Stimulated activated naive CD8-positive, alpha-beta T cell treated with anti-CD3 and anti-CD28 coated beads, Interleukin-15, amount 100 ng/mL, for 72 hours (primary cell): ENCODE results near the gene SOX6.

Experiments used
- ATAC-seq: fragments of 150-1000 bp; cut with Tn5 transposase; 2 replicates; pipeline ENCODE4 v1.10.0; 2021; ENCODE audit warnings: mild to moderate bottlenecking, moderate library complexity
- DNase-seq, 2 donors: peaks; one replicate each; pipeline ENCODE4 v3.0.0; 2021 to 2022
- H3K27ac Mint-ChIP-seq, 2 donors: one replicate each; pipeline ENCODE4 v1.8.0; 2022; ENCODE audit warnings: mild to moderate bottlenecking in 2 of 2, mixed read lengths in 2 of 2, moderate library complexity in 2 of 2
- H3K27me3 Mint-ChIP-seq: one replicate; pipeline ENCODE4 v1.8.0; 2022; ENCODE audit warnings: mixed read lengths
- H3K4me1 Mint-ChIP-seq: one replicate; pipeline ENCODE4 v1.8.0; 2022; ENCODE audit warnings: mild to moderate bottlenecking, mixed read lengths
- H3K4me3 Mint-ChIP-seq, 2 donors: one replicate each; pipeline ENCODE4 v1.8.0; 2022; ENCODE audit warnings: mild to moderate bottlenecking in 2 of 2, mixed read lengths in 2 of 2, moderate library complexity in 1 of 2
- H3K9me3 Mint-ChIP-seq, 2 donors: one replicate each; pipeline ENCODE4 v1.8.0; 2022; ENCODE audit warnings: mixed read lengths in 2 of 2

SOX6 gene

DNA sequence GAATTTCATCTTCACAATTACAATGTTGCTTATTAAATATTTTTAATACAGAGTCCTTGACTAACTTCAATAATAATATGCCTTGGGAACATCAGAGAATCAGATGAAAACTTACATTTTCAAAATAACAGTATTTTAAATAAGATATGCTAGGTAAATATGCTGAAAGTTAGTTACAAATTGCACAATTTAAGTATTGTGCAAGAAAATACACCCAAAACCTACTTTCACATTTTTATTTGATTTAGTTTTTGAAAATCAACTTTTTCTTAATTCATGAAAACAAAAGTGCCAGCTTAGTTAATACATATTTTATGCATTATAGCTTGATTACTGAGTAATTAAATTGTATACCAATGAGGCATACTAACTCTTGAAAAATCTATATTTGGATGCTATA is 76.8 kb downstream of the SOX6 start:
- Mint-ChIP-seq H3K27me3 (no peaks in the 10 kb centered on the region), H3K4me1 (no peaks in the 10 kb centered on the region), H3K9me3 (no peaks in the 10 kb centered on the region), H3K4me3 (no peak overlapping the region), H3K27ac (no peak overlapping the region)
- DNase-seq (no peak), ATAC-seq (no peak)

- H3K27me3 Mint-ChIP-seq, result no peaks in the 10 kb centered on the region
- no peaks in the 10 kb centered on the region for H3K9me3 Mint-ChIP-seq
- H3K4me1 Mint-ChIP-seq, result no peaks in the 10 kb centered on the region
- ATAC-seq (no peak), DNase-seq (no peak)
- no peak overlapping the region for H3K4me3 Mint-ChIP-seq
- no peak overlapping the region for H3K27ac Mint-ChIP-seq
These were observed 77.4 kb downstream of the SOX6 start for GRCh38 chr11:16278979-16279378.

DNA sequence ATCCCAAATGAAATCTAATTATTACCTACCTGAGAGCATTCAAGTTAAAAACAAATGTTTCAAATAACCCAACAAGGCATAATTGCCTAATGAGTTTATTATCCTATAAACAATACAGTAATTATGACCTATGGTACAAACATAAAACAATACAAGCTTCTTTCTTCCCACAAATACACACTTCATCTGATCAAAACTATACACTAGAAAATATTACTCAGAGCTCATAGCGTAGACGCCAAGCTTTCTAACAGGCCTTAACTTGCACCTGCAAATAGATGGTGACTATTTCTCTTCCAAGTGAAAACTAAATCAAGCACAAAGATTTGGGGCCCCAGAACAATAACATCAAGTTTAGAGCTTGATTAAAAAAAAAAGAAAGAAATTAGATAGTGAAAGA is 78.1 kb downstream of the SOX6 start:
- Mint-ChIP-seq H3K27ac (no peak overlapping the region), H3K4me3 (no peak overlapping the region), H3K9me3 (no peaks in the 10 kb centered on the region), H3K27me3 (no peaks in the 10 kb centered on the region), H3K4me1 (no peaks in the 10 kb centered on the region)
- ATAC-seq, result no peak
- no peak for DNase-seq

- DNase-seq (no peak), ATAC-seq (no peak)
- H3K4me3 Mint-ChIP-seq, result no peak overlapping the region
- H3K9me3 Mint-ChIP-seq, result no peaks in the 10 kb centered on the region
- H3K27ac Mint-ChIP-seq, result no peak overlapping the region
- H3K27me3 Mint-ChIP-seq, result no peaks in the 10 kb centered on the region
- no peaks in the 10 kb centered on the region for H3K4me1 Mint-ChIP-seq
These were observed 80.1 kb downstream of the SOX6 start for GRCh38 chr11:16276251-16276650.

GRCh38 chr11:16271258-16271657 is 85.1 kb downstream of the SOX6 start:
- DNase-seq, result no peak
- ATAC-seq, result no peak
- H3K27me3 Mint-ChIP-seq, result no peaks in the 10 kb centered on the region
- no peaks in the 10 kb centered on the region for H3K9me3 Mint-ChIP-seq
- no peaks in the 10 kb centered on the region for H3K4me1 Mint-ChIP-seq
- no peak overlapping the region for H3K27ac Mint-ChIP-seq
- no peak overlapping the region for H3K4me3 Mint-ChIP-seq

- ATAC-seq (no peak), DNase-seq (no peak)
- Mint-ChIP-seq H3K9me3 (no peaks in the 10 kb centered on the region), H3K4me1 (no peaks in the 10 kb centered on the region), H3K4me3 (no peak overlapping the region), H3K27ac (no peak overlapping the region), H3K27me3 (no peaks in the 10 kb centered on the region)
These were observed 90.3 kb downstream of the SOX6 start for GRCh38 chr11:16266021-16266420.

DNA sequence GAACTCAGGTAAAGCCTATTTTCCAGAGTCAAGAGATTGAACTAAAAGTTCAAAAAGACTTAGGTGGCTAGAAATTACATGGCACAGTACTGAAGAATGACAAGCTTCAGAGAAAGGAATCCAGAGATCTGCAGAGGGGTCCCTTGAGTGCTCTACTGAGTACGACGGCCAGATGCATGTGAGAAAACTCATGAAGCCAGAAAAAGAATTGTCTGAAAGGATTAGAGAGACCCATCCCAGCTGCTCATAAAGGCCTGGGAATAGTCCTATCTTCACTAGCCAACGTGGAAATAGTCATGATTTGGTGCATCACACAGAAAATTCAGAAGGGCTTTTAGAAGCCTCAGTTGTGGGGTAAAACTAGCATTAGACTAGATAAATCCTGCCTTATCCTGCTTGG is 91.3 kb downstream of the SOX6 start:
- Mint-ChIP-seq H3K27ac (no peak overlapping the region), H3K9me3 (no peaks in the 10 kb centered on the region), H3K27me3 (no peaks in the 10 kb centered on the region), H3K4me3 (no peak overlapping the region), H3K4me1 (no peaks in the 10 kb centered on the region)
- ATAC-seq (no peak), DNase-seq (no peak)

DNA sequence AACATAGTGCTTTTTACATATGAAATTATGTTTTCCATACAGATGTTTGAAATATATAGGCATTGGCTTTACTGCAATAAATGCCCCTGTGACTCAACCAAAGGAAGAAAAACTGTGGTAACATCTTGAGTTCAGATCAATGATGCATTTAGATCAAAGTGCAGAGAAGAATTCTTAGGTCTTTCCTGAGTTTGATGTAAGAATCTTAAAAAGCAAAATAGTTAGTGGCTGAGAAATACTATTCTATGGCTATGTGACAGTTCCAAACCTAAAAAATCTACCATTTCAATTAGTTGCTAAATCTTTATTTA is 93.7 kb downstream of the SOX6 start:
- H3K27me3 Mint-ChIP-seq, result no peaks in the 10 kb centered on the region
- no peaks in the 10 kb centered on the region for H3K9me3 Mint-ChIP-seq
- ATAC-seq, result no peak
- no peak for DNase-seq
- no peaks in the 10 kb centered on the region for H3K4me1 Mint-ChIP-seq
- H3K27ac Mint-ChIP-seq, result no peak overlapping the region
- H3K4me3 Mint-ChIP-seq, result no peak overlapping the region

GRCh38 chr11:16261836-16262644 is 94.3 kb downstream of the SOX6 start:
- ATAC-seq, result no peak
- DNase-seq, result no peak

DNA sequence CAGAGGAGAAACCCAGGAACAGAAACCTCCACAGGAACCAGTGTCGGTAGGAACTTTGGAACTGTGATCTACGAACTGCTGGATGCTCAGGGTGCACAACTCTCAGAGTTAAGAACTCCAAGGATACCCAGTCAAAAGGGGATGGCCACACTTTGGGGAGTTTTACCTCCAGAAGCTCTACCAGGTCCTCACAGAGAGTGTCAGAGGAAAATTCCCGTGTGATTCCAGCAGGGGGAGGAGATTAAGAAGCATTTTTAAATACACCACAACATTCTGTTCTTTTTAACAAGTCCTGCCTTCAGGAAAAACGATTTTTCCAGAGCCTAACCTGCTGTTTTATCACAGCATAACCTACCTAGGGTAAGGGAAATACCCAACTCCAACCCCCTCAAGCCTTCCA is 104.0 kb downstream of the SOX6 start:
- Mint-ChIP-seq H3K9me3 (no peaks in the 10 kb centered on the region), H3K4me1 (no peaks in the 10 kb centered on the region), H3K27me3 (no peaks in the 10 kb centered on the region), H3K4me3 (no peak overlapping the region), H3K27ac (no peak overlapping the region)
- no peak for ATAC-seq
- DNase-seq, result no peak

More at GRCh38 chr11:16261836-16262644, 94.3 kb downstream of the SOX6 start:
- no peaks in the 10 kb centered on the region for H3K4me1 Mint-ChIP-seq
- no peak overlapping the region for H3K27ac Mint-ChIP-seq
- no peaks in the 10 kb centered on the region for H3K27me3 Mint-ChIP-seq
- H3K9me3 Mint-ChIP-seq, result no peaks in the 10 kb centered on the region
- H3K4me3 Mint-ChIP-seq, result no peak overlapping the region

- H3K27me3 Mint-ChIP-seq, result no peaks in the 10 kb centered on the region
- H3K9me3 Mint-ChIP-seq, result peaks cover 5 to 8% of the 10 kb centered on the region in 2 donors
- H3K27ac Mint-ChIP-seq, result peak overlapping the region in 1 of 2 donors; percentile 34
- ATAC-seq (no peak), DNase-seq (no peak)
- H3K4me1 Mint-ChIP-seq, result no peaks in the 10 kb centered on the region
- H3K4me3 Mint-ChIP-seq, result no peak overlapping the region
These were observed 108.1 kb downstream of the SOX6 start for GRCh38 chr11:16248248-16248647.

DNA sequence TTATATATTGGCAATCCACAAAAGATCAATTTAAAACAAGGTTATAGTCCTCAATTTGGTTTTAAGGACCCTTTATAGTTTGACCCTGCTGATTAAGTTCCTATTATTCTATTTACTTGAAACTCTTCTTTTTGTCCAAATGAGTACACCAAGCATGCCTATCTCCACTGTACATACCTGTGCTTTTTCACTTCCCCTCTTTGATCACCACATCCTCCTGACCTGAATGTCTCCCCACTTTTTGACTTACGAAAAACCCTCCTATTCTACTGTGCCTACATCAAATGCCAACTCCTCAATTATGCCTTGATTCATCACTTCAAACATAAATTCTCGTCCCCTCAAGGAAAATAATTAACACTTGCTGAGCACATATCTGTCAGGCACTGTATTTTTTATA is 113.5 kb downstream of the SOX6 start:
- H3K27ac Mint-ChIP-seq, result no peak overlapping the region
- H3K27me3 Mint-ChIP-seq, result no peaks in the 10 kb centered on the region
- no peaks in the 10 kb centered on the region for H3K4me1 Mint-ChIP-seq
- DNase-seq (no peak), ATAC-seq (no peak)
- peaks cover 8 to 9% of the 10 kb centered on the region in 2 donors for H3K9me3 Mint-ChIP-seq
- no peak overlapping the region for H3K4me3 Mint-ChIP-seq

DNA sequence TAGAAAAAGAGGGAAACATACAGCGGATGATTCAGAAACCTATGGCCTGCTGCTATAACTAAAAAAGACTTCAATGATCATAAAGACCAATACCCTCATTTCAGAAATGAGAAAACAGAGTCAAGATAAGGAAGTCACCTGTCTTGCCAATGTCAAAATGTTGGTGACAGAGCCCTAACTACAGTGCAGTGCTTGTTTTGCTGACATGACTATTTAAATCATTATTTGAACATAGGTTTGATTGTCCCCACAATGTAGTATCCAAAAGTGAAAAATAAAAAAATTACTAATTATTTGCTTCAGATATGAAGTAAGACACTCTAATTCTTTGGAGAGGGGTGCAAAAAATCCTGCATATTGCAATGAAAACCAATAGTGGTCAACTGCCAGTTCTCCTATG is 115.7 kb downstream of the SOX6 start:
- ATAC-seq, result no peak

GRCh38 chr11:16239141-16240105 is 116.9 kb downstream of the SOX6 start:
- Mint-ChIP-seq H3K27me3 (no peaks in the 10 kb centered on the region), H3K27ac (no peak overlapping the region), H3K4me1 (no peaks in the 10 kb centered on the region), H3K9me3 (peaks cover 0 to 3% of the 10 kb centered on the region in 2 donors), H3K4me3 (no peak overlapping the region)
- no peak for ATAC-seq
- no peak for DNase-seq

More for the DNA sequence above, 115.7 kb downstream of the SOX6 start:
- Mint-ChIP-seq H3K9me3 (peaks cover 0 to 3% of the 10 kb centered on the region in 2 donors), H3K27ac (no peak overlapping the region), H3K4me1 (no peaks in the 10 kb centered on the region), H3K27me3 (no peaks in the 10 kb centered on the region), H3K4me3 (no peak overlapping the region)
- no peak for DNase-seq

GRCh38 chr11:16226245-16226644 is 130.1 kb downstream of the SOX6 start:
- ATAC-seq (no peak), DNase-seq (no peak)
- Mint-ChIP-seq H3K4me3 (no peak overlapping the region), H3K27me3 (no peaks in the 10 kb centered on the region), H3K4me1 (no peaks in the 10 kb centered on the region), H3K9me3 (peaks cover 0 to 6% of the 10 kb centered on the region in 2 donors), H3K27ac (no peak overlapping the region)

GRCh38 chr11:16225623-16226022 is 130.7 kb downstream of the SOX6 start:
- Mint-ChIP-seq H3K27ac (no peak overlapping the region), H3K4me1 (no peaks in the 10 kb centered on the region), H3K9me3 (peaks cover 0 to 6% of the 10 kb centered on the region in 2 donors), H3K4me3 (no peak overlapping the region), H3K27me3 (no peaks in the 10 kb centered on the region)
- ATAC-seq (no peak), DNase-seq (no peak)
